ENCODE results near the gene SSU72.
A peak's percentile ranks its signal among the peaks of the same experiment; 100 is the strongest.

- TF ChIP-seq EP300 (IDR thresholded peaks at IDR 0.05) (no peak), CTCF (IDR thresholded peaks at IDR 0.05) (peak in 1 of 2 donors; percentile 11)
Measured at GRCh38 chr1:1597275-1597930, 22.7 kb upstream of the SSU72 start.
